Measurements from ENCODE around the gene HS3ST6.

HS3ST6 gene

GRCh38 chr16:1862394-1862793 lies 55.8 kb downstream of the HS3ST6 start:
- Mint-ChIP-seq H3K27me3 (ENCODE audit: low read depth, poor library complexity) (peaks cover 95% of the 10 kb centered on the region), H3K9me3 (no peaks in the 10 kb centered on the region), H3K36me3 (ENCODE audit: low read depth) (no peaks in the 10 kb centered on the region), H3K4me3 (no peak overlapping the region), H3K27ac (no peak overlapping the region), H3K4me1 (peaks cover 9% of the 10 kb centered on the region)
- TF ChIP-seq CTCF (IDR thresholded peaks at IDR 0.05): no peak
- DNase-seq: no peak

- Mint-ChIP-seq H3K9me3 (no peaks in the 10 kb centered on the region), H3K36me3 (ENCODE audit: low read depth) (no peaks in the 10 kb centered on the region), H3K27me3 (ENCODE audit: low read depth, poor library complexity) (peaks cover 96% of the 10 kb centered on the region), H3K4me3 (no peak overlapping the region), H3K27ac (no peak overlapping the region), H3K4me1 (peaks cover 13% of the 10 kb centered on the region)
- TF ChIP-seq CTCF (IDR thresholded peaks at IDR 0.05): no peak
- DNase-seq: no peak
These were observed 56.5 kb downstream of the HS3ST6 start for GRCh38 chr16:1861730-1862129.

Data from nephron progenitor cell (in vitro differentiated cells).